GM19035 (cell line): ENCODE results near the gene CORO2A.
"Not testable (repeated sequence)": the region's sequence is repeated elsewhere in the genome, so short reads cannot be mapped to it uniquely, and the experiment has no call there.

ENCODE experiments used
- ATAC-seq: cut with Tn5 transposase; IDR thresholded peaks from one replicate; pipeline ENCODE4 v1.9.1; 2021; ENCODE audit not compliant: unreplicated experiment

CORO2A gene

GRCh38 chr9:98191671-98192502, 550 bp downstream of the CORO2A start:
- peak; percentile 13 for ATAC-seq

GRCh38 chr9:98191181-98191608, 1.2 kb downstream of the CORO2A start:
- ATAC-seq, result no peak

GRCh38 chr9:98190757-98191105, 1.7 kb downstream of the CORO2A start:
- ATAC-seq, result no peak

GRCh38 chr9:98189412-98189811, 3.0 kb downstream of the CORO2A start:
- ATAC-seq, result no peak

- no peak for ATAC-seq
These were observed 4.5 kb downstream of the CORO2A start for GRCh38 chr9:98187926-98188325.

GRCh38 chr9:98186236-98186635, 6.2 kb downstream of the CORO2A start:
- ATAC-seq, result no peak

- no peak for ATAC-seq
These were observed 6.7 kb downstream of the CORO2A start for GRCh38 chr9:98185611-98186171.

GRCh38 chr9:98185021-98185567, 7.3 kb downstream of the CORO2A start:
- ATAC-seq, result no peak

GRCh38 chr9:98184326-98184725, 8.1 kb downstream of the CORO2A start:
- ATAC-seq, result no peak

GRCh38 chr9:98182889-98183599, 9.4 kb downstream of the CORO2A start:
- ATAC-seq, result no peak

GRCh38 chr9:98182069-98182820, 10.2 kb downstream of the CORO2A start:
- no peak for ATAC-seq

- ATAC-seq, result no peak
These were observed 10.7 kb downstream of the CORO2A start for GRCh38 chr9:98181746-98182068.

GRCh38 chr9:98180996-98181395, 11.4 kb downstream of the CORO2A start:
- no peak for ATAC-seq

GRCh38 chr9:98178874-98179850, 13.3 kb downstream of the CORO2A start:
- ATAC-seq, result no peak

- no peak for ATAC-seq
These were observed 15.8 kb downstream of the CORO2A start for GRCh38 chr9:98176391-98177259.

- no peak for ATAC-seq
These were observed 16.7 kb downstream of the CORO2A start for GRCh38 chr9:98175762-98176161.

GRCh38 chr9:98175028-98175569, 17.3 kb downstream of the CORO2A start:
- no peak for ATAC-seq

- not testable (repeated sequence) for ATAC-seq
These were observed 17.9 kb downstream of the CORO2A start for GRCh38 chr9:98174502-98174918.

- ATAC-seq, result no peak
These were observed 19.3 kb downstream of the CORO2A start for GRCh38 chr9:98173181-98173580.
